NT2/D1 (cell line): Measurements from ENCODE around the gene RNF157.

Source experiments
- YY1 ChIP-seq: IDR thresholded peaks from 2 replicates; pipeline ENCODE4 v1.6.1; 2011; ENCODE audit not compliant: insufficient read length, insufficient read depth
- ZNF274 ChIP-seq: IDR thresholded peaks from 2 replicates; pipeline ENCODE4 v1.6.1; 2011; ENCODE audit warnings: mild to moderate bottlenecking, low read depth, low read length

- TF ChIP-seq ZNF274: no peak
- no peak for TF ChIP-seq YY1
Measured at GRCh38 chr17:76163919-76164318, 76.4 kb downstream of the RNF157 start.
